ENCODE data around the gene CIITA. TPM values are rescaled to one million over a fixed set of nuclear protein-coding genes. Genes with fewer than 3 reads are reported as not detected.

Gene CIITA
- total RNA-seq, 2 donors from 2014 or later, result 25.2 to 31.0 TPM

GRCh38 chr16:10938321-10938720 is 61.3 kb downstream of the CIITA start:
- DNase-seq (ENCODE audit: low spot score) (no peak), ATAC-seq (ENCODE audit: insufficient number of reproducible peaks, low FRiP score, low read depth) (no peak)
- Histone ChIP-seq H3K4me1 (ENCODE audit: control insufficient read depth in 1 of 2, low read depth in 2 of 2) (peaks cover 61 to 83% of the 10 kb centered on the region in 2 donors), H3K27ac (peak overlapping the region; percentile 34 to 59), H3K27me3 (replicated peaks; ENCODE audit: insufficient read depth) (no peaks in the 10 kb centered on the region), H3K4me3 (peak overlapping the region; percentile 68), H3K36me3 (no peaks in the 10 kb centered on the region), H3K9me3 (no peaks in the 10 kb centered on the region)
- no peak for TF ChIP-seq CTCF (IDR thresholded peaks at IDR 0.05)

- Histone ChIP-seq H3K36me3 (no peaks in the 10 kb centered on the region), H3K27ac (peak overlapping the region; percentile 34 to 81), H3K9me3 (no peaks in the 10 kb centered on the region), H3K4me3 (peak overlapping the region; percentile 98), H3K27me3 (replicated peaks; ENCODE audit: insufficient read depth) (no peaks in the 10 kb centered on the region), H3K4me1 (ENCODE audit: control insufficient read depth in 1 of 2, low read depth in 2 of 2) (peaks cover 63 to 83% of the 10 kb centered on the region in 2 donors)
- TF ChIP-seq CTCF (IDR thresholded peaks at IDR 0.05), result no peak
- ATAC-seq (ENCODE audit: insufficient number of reproducible peaks, low FRiP score, low read depth) (no peak), DNase-seq (ENCODE audit: low spot score) (no peak)
Measured at GRCh38 chr16:10938796-10939648, 62.0 kb downstream of the CIITA start.

- peak overlapping the region; percentile 98 for H3K4me3 ChIP-seq
- ATAC-seq (ENCODE audit: insufficient number of reproducible peaks, low FRiP score, low read depth), result no peak
- peaks cover 59 to 75% of the 10 kb centered on the region in 2 donors for H3K4me1 ChIP-seq (ENCODE audit: control insufficient read depth in 1 of 2, low read depth in 2 of 2)
Measured at GRCh38 chr16:10939649-10940234, 62.7 kb downstream of the CIITA start.

GRCh38 chr16:10940501-10941079 is 63.6 kb downstream of the CIITA start:
- no peaks in the 10 kb centered on the region for H3K9me3 ChIP-seq
- DNase-seq (ENCODE audit: low spot score) (no peak), ATAC-seq (ENCODE audit: insufficient number of reproducible peaks, low FRiP score, low read depth) (no peak)
- peak overlapping the region; percentile 81 to 90 for H3K27ac ChIP-seq
- H3K36me3 ChIP-seq, result no peaks in the 10 kb centered on the region
- no peaks in the 10 kb centered on the region for H3K27me3 ChIP-seq (replicated peaks; ENCODE audit: insufficient read depth)
- H3K4me1 ChIP-seq (ENCODE audit: control insufficient read depth in 1 of 2, low read depth in 2 of 2), result peaks cover 62 to 74% of the 10 kb centered on the region in 2 donors
- peak overlapping the region; percentile 98 for H3K4me3 ChIP-seq
- no peak for TF ChIP-seq CTCF (IDR thresholded peaks at IDR 0.05)

More at GRCh38 chr16:10939649-10940234, 62.7 kb downstream of the CIITA start:
- H3K27ac ChIP-seq, result peak overlapping the region; percentile 34 to 81
- H3K36me3 ChIP-seq, result no peaks in the 10 kb centered on the region
- H3K9me3 ChIP-seq, result no peaks in the 10 kb centered on the region
- DNase-seq (ENCODE audit: low spot score), result no peak
- H3K27me3 ChIP-seq (replicated peaks; ENCODE audit: insufficient read depth), result no peaks in the 10 kb centered on the region
- no peak for TF ChIP-seq CTCF (IDR thresholded peaks at IDR 0.05)
